ENCODE results near the gene SOX10. TPM values are rescaled to one million over a fixed set of nuclear protein-coding genes. Genes with fewer than 3 reads are reported as not detected.

Gene SOX10
- total RNA-seq, 1 experiment from 2014 or later: not detected

- ATAC-seq (no peak), DNase-seq (ENCODE audit: low read depth, low spot score) (no peak)
- no peaks in the 10 kb centered on the region for H3K27me3 ChIP-seq (ENCODE audit: insufficient read depth, low read length)
- no peak overlapping the region for H3K9ac ChIP-seq (ENCODE audit: low read length)
- no TSS peak for BruUV-seq (replicated peaks)
- ChIA-PET CTCF (interaction anchor here (1.3 kb wide), 1 partner anchor 8 kb away, joined by 5 read pairs; no protein-coding TSS in a partner anchor), RAD21 (ENCODE audit: low non-redundant PET in 1 of 2, low total read pairs in 2 of 2, uncharacterized antibody in 2 of 2, unreplicated experiment in 2 of 2) (no interaction called here), POLR2A (no interaction called here)
- no peak overlapping the region for H2AFZ ChIP-seq (ENCODE audit: low read depth, low read length, poor library complexity, severe bottlenecking)
- no peaks in the 10 kb centered on the region for H4K20me1 ChIP-seq (ENCODE audit: insufficient read depth)
- no peaks in the 10 kb centered on the region for H3K9me2 ChIP-seq (ENCODE audit: insufficient read depth)
- no peak overlapping the region for H3K27ac ChIP-seq (ENCODE audit: low read depth, low read length)
- H3K9me3 ChIP-seq (ENCODE audit: control insufficient read depth in 1 of 2, insufficient read depth in 1 of 2, low read depth in 1 of 2, low read length in 2 of 2): no peaks in the 10 kb centered on the region
- H3K36me3 ChIP-seq (ENCODE audit: control insufficient read depth in 1 of 2, insufficient read depth in 2 of 2, low read length in 2 of 2): peaks cover 5 to 15% of the 10 kb centered on the region in 2 experiments; a peak in 3 of 4 replicates
- no peak overlapping the region for H3K4me3 ChIP-seq (replicated peaks in 1 of 2; ENCODE audit: low read depth in 1 of 2, low read length in 2 of 2)
- intact Hi-C loops (cut with micrococcal nuclease): no loop called here
- H3K4me2 ChIP-seq (ENCODE audit: low read length): no peak overlapping the region
- no peaks in the 10 kb centered on the region for H3K79me2 ChIP-seq (ENCODE audit: insufficient read depth, low read length)
- TF ChIP-seq REST (IDR thresholded peaks at IDR 0.05; ENCODE audit: low read depth) (no peak), CEBPB (IDR thresholded peaks at IDR 0.05; ENCODE audit: low read depth) (no peak), TCF7L2 (IDR thresholded peaks at IDR 0.05; ENCODE audit: borderline replicate concordance, extremely low read depth, insufficient read depth, insufficient read length) (no peak)
- TF ChIP-seq, protein P1, sequence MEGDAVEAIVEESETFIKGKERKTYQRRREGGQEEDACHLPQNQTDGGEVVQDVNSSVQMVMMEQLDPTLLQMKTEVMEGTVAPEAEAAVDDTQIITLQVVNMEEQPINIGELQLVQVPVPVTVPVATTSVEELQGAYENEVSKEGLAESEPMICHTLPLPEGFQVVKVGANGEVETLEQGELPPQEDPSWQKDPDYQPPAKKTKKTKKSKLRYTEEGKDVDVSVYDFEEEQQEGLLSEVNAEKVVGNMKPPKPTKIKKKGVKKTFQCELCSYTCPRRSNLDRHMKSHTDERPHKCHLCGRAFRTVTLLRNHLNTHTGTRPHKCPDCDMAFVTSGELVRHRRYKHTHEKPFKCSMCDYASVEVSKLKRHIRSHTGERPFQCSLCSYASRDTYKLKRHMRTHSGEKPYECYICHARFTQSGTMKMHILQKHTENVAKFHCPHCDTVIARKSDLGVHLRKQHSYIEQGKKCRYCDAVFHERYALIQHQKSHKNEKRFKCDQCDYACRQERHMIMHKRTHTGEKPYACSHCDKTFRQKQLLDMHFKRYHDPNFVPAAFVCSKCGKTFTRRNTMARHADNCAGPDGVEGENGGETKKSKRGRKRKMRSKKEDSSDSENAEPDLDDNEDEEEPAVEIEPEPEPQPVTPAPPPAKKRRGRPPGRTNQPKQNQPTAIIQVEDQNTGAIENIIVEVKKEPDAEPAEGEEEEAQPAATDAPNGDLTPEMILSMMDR (IDR thresholded peaks at IDR 0.05 in 2 of 3, conservative IDR thresholded peaks at IDR 0.05 in 1 of 3; ENCODE audit: borderline replicate concordance in 1 of 3, insufficient read depth in 1 of 3, low read depth in 2 of 3, low read length in 2 of 3): no peak
- H3K4me1 ChIP-seq (ENCODE audit: control insufficient read depth in 1 of 2, insufficient read depth in 2 of 2, low read length in 2 of 2): no peaks in the 10 kb centered on the region
Measured at GRCh38 chr22:37942133-37942532, 42.2 kb downstream of the SOX10 start.
